ENCODE results near the gene FOXC2.

Gene FOXC2

DNA sequence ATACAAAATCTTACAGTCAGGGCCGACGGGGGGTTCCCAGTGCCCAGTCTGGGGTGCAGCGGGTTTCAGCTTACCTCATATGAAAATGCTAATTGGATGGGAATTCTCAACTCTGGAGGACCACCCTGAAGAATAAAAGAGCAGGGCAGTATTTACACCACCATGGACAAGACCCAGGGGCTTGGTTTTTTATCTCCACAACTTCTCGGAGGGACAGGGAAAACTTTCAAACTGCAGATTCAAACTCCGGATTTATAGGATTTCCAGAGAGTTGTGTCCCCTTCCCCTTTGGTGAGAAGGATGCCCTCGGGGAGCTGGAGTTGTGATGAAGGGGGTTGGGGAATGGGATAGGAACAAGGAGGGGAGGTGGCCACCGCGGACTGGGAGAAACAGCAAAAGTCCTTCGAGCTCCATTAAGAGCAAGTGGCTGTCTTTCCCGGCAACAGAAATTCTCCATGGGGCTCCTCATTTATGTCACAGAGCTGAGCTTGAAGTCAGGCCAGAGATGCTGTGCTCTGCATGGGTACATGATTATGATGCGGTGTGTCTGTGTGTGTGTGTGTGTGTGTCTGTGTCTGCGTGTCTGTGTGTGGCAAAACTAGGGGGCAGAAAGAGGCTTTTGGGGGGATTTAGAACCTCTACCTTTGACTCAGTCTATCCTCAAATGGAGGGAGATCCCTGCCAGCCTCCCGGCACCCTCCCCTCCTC is 27.4 kb downstream of the FOXC2 start:
- no peak for DNase-seq

DNA sequence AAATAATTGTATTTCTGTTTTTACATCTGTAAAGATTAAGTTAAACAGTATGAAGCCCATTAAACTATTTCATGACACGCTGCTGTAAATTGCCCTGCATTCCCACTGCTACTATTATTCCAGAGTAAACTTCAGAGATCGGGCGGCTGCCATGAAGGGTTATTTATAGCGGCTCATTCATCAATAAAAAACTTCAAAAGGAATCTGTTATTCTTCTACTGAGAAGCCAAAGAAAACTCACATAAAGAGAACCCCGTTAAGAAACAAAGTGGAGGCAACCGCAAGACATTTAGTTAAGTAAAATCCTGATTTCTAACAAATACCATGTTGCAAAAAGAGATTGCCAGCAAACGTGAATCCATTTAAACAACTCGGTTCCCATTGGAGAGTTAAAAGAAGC is 28.1 kb downstream of the FOXC2 start:
- no peak for DNase-seq

DNA sequence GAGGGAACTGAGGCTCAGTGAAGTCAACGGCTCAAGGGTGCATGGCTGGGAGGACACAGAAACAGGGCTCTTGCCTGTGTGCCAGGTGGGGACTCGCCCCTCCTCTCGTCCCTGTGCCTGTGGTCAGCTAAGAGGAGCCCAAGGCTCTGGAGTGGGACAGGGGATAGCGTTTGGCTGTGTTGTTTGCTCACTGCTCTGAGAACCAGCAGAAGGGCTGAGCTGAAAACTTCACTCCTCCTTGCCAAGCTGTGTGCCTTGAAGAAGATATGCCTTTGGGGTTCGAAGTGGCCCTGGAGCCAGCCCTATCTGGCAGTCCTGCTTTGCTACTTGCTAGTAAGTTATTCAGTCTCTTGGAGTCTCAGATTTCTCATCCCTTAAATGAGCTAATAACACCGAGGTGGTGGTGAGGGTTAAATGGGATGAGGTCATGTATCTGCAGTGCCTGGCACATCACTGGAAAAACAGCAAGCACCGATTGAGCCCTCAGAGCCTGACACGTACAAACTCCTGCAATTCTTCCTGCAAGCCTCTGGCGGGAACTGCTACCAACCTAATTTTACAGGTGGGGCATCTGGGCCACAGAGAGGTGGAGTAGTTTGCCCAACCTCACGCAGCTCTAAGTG is 29.5 kb downstream of the FOXC2 start:
- no peak for DNase-seq

DNA sequence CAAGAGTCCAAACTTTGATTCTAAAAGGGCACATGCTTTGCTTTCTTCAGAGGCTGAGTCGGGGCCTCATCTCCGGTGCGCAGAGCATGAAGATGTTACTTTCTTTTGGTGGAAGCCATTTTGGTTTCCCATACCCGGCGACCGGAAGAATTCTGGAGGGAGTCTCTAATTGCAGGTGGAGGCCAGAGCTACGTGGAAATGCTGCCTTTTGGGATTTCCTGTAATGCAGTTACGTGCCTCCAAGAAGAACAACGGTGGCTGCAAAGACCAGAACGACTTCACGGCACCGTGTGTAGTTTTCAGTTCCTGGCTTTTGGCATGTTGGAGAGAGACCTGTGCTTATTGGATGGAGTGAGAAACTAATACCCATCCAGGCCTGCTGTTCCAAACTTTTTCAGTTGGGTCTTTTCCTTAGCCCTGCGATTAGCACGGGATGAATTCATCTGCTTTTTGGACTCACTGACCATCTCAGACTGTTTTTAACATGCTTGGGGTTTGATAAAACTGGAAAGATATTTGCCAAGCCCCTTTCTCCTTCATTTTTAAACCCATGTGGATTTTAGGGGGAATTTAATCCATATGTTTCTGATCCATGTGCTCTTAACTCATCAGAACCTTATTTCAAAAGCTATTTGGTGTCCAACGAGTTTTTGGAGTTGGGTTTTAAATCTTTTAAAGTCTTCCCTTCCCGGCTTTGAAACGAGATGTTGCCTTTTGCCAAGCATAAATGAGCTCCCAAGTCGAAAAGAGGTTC is 30.7 kb downstream of the FOXC2 start:
- no peak for DNase-seq

DNA sequence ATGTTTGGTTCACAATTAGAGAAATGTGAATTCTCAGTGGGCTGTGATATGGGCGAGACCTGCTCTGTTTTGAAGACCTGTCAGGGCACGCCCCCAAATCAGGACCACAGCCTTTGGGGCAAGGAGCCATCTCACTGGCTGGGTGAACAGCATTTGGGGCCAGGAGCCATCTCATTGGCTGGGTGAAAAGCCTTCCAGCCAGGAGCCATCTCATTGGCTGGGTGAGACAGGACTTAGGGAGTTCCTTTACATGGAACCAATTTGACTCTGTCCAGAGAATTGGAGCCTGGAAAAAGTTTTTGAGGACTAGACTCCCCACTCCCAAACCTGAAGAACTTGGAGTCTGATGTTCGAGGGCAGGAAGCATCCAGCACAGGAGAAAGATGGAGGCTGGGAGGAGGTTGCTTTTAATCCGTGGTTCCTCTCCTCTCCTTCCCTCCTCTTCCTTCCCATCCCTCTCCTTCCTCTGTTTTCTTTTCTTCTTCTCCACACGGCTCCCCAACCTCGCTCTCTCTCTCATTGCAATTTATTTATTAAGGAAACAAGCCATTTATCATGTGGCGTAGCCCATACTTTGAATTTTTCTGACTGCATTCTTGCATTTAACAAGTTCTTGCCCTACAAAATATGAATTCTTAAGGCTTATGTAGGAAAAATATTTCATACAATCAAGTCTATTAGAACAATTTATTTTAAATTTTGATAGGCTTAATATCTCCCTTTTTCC is 31.4 kb downstream of the FOXC2 start:
- no peak for DNase-seq

DNA sequence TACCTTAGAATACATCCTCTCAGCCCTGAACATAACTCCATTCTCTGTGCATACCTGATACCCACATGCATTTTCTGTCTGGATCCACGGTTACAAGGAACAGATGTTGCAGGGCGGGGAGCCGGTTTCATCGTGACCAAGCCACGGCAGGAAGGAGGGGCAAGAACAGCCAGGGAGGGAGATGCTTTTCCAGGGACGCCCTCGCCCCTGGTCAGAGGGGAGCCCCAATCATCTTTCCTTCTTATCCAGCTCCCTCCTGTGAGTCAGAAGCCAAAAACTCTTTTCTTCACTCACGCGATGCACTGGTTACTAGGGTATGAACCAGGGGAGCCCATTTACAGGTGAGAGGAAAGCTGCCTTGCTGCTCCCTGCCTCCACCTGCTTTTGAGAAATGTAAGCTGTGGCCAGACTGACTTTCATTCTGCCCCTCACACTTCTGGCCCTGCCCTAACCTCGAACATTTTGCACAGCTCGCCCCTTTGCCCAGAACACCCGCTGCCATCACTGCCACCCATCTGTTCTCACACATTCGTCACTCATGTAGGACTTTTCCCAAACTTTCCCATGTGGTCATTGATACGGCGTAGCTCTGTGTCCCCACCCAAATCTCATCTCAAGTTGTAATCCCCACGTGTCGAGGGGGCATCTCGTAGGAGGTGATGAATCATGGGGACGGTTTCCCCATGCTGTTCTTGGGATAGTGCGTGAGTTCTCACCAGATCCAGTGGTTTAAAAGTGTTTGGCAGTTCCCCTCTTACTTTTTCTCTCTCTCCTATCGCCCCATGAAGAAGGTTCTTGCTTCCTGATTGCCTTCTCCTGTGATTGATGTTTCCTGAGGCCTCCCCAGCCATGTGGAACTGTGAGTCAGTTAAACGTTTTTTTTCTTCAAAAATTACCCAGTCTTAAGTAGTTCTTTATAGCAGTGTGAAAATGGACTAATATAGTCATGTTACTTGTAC is 32.3 kb downstream of the FOXC2 start:
- no peak for DNase-seq

DNA sequence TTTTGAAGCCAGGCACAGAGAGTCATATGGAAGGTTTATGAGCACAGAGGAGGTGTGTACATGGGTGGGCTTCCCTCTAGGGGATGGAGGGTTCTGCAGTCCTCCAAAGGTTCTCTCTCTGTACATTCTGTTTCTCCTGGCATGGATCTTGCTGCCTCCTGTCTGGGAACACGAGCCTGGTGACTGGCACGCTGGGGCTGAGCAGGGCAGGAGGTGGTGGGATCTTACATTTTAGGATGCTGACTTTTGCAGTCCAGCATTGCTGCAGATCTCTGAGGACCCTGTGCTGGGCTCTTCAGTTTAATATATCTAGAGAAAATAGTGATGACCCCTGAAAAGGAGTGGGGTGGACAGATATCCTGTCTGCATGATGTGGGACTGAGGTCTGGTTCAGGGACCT is 34.7 kb downstream of the FOXC2 start:
- DNase-seq, result no peak

DNA sequence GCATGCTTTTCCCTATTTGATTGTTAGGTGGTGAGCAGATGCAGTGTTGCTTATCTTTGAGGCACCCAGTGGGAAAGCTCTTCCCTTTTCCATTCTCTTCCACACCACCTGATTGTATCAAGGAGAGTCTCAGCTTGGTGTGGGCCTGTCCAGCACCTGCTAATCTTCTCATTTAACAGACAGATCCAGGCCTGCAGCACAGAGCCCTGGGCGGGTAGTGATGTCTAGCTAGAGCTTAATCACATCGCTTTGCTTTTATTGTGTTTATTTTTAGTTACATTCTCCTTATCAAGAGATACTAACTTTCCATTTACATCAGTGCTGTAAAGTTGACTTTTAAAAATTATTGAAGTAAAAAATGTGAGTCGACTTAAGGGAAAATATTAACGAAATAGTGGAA is 35.9 kb downstream of the FOXC2 start:
- DNase-seq, result no peak

DNA sequence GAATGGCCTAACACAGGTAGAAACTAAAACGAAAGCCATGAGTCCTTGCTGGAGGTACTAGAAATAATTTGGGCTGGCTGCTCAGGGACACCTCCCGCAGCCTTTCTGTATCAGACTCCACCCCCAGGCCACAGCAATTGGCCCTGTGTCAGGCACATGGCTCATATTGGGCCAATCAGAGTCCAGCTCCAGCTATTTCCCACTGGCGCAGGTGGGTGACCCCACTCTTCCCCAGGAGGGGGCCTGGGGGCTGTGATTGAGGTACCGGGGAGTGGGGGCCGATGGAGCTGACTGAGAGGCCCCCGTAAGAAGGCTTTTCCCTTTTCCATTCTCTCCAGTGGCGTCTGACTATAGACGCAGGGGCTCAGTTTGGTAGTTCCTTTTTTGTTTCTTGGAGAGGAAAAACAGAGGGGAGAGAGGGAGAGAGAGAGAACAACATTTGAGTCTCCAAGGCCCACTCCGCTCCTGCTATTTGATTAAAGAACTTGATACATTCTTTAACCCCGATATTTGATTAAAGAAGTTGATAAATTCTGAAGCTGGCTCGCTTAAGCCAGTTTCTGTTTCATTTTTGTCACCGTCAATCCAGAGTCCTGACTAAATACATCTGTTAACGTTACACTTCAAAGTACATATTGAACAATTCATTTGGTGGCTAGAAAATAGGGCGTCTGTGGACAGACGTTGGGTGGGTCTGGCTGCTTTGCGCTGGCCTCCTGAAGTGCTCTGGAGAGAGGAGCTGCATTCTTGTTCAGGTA is 38.0 kb downstream of the FOXC2 start:
- DNase-seq, result peak; percentile 32

DNA sequence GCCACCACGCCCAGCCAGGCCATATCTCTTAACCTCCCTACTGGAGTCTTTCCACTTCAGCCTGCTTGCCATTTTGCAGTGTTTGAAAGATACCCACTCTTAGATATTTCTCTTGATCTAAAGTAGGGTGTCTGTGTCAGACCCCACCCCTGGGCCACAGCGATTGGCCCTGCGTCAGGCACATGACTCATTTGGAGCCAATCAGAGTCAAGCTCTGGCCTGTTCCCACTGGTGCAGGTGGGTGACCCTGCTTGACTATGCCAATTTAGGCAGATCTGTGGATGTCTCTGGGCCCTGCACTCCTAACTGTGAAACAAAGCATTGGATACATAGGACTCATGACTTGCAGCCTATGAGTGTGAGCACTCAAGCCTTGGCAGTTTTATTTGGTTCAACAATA is 39.3 kb downstream of the FOXC2 start:
- DNase-seq, result no peak

DNA sequence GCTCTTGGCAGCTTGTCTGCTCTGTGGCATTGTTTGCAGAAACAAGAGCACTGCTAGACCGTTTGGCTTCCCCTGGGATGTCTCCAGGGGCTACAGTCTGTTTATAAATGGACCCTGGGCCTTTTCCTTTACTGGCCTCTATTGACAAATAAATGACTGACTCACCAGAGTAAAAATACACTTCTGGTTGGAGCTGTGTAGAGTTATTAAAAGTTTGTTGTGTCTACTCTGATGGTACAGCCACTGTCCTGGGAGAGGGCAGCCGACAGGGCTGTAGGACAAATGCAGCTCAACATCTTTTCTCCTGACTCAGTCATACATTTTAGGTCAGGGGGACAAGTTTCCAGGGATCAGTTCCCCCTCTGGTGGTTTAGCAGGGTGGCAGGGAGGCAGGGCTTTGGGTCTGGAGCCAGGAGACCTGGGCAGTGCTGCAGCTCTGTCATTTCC is 41.7 kb downstream of the FOXC2 start:
- no peak for DNase-seq

DNA sequence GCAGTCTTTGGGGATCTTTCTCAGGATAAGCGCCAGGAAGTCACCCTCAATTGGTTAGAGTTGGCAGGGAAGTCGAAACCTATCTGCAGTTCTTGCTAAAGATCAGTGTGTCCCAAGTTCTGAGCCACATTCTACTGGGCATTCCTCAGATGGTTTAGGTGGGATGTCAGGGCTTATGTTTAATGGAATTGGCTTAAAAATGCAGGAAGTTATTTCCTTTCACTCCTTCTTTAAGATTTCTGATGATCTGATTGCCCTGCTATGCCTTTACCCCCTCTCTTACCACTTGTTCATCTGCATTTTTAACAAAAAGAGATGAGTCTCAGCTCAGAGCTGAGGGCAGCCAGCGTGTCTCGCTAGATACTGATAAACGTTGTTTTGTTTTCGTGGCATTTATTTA is 42.5 kb downstream of the FOXC2 start:
- DNase-seq, result no peak

DNA sequence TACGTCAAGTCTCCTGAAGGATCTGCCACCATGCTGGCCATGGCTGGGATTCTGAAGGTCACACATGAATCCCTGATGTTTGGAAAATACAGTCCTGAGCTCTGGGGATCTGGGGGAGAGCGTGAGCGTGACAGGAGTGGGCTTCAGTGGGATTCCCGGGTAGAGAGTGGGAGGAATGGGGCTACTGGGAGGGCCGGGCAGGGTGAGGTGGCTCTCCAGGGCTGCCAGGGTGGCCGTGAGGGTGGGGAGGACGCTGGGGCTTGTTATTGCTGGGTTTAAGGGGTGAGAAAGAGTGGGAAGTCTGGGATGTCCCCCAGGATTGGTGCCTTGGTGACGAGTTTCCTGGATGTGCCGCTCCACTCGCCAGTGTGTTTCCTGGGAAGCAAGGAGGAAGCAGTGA is 43.0 kb downstream of the FOXC2 start:
- no peak for DNase-seq

DNA sequence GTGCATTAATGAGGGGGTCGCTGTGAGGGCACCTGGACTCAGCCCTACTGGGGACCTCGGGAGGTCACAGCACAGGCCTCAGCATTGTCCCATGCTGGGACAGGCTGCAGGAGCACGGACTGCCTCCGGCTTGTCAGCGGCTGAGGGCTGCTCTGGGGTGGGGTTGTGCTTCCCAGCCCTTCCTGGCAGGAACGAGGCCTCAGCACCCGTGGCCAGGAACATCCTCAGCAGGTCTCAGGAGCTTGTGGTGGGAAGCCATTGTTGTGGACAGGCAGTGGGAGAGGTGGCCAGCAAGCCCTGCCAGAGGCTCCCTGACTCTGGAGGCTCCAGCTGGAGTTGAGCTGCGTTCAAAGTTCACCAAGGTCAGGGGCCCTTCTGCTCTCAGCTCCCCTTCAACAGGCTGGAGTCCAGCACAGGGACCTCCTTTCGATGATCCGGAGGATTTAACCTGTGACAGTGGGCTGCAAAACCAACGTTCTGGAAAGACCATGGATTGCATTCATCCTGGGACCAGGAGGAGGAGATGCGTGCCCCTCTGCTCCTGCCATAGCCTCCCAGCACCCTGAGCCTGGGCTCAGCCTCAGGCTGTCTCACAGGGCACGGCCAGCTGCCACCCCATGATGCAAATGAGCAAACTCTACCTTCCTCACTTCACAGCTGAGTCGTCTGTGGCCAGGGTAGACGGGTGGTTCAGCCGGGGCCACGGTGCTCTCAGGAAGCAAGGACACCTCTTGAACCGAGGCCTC is 44.3 kb downstream of the FOXC2 start:
- DNase-seq, result no peak

DNA sequence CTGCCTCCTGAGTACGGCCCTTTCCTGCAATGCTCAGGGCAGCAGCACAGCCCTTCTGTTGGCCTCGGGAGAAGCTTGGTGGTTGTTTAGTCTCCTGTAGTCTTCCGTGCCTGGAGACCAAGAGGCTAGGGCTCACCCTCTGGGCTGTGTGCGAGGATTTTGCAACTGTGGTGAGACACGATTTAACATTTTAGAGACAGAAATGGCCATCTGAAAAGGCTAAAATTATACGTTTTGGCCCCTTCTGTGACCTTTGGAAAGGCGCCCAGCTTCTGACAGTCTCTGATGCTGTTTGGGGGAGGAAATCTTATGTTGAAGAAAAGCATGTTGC is 44.9 kb downstream of the FOXC2 start:
- no peak for DNase-seq

DNA sequence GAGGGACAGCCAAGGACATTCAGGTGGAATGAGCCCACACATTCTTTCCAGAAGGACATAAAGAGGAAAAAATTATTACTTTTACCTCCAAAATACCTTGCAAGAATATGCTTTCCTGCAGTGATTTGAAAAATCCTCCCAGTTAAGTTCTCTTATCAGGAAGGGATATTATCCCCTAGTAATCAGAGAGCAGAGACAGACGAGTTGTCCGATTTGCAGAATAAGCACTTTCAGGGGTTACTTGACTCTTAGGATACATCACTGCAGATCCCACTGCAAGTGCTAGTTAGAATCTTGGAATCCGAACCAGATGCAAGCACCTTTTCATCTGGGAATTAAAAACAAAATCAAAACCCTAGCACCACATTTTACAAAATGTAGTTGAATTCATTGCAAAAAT is 45.3 kb downstream of the FOXC2 start:
- no peak for DNase-seq

DNA sequence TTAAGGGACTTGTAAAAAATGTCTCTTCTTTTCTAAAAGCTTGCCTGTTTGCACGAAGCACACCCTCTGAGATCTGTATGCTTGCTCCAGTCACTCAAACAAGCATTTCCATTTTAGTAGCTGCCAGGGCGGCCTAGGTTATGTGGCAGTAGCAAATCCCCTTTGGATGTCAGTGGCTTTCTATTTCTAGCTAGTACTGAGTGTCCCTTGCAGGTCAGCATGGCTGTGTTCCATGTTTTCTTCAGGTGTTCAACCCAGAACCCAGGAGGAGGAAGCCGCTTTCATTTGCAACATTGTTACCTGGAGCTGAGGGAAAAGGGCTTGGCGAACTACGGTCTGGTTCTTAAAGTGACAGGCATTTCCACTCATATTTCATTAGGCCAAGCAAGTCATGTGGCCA is 48.1 kb downstream of the FOXC2 start:
- no peak for DNase-seq

DNA sequence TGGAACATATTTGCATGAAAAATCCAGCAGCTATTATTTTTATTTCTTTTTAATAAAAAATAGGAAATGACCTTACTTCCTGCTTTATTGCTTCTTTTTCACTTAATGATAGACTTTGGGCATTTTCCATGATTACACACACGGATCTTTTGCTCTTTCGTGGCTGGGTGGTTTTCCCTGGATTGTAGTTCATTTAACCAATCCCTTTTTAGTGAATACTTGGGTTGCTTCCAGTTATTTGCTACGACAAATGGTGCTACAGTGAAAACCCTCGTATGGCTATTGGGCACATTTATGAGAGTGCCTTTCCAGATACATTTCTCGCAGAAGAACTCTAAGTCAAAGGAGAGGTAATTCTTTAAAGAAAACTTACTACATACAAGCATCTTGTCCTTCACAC is 50.3 kb downstream of the FOXC2 start:
- no peak for DNase-seq

DNA sequence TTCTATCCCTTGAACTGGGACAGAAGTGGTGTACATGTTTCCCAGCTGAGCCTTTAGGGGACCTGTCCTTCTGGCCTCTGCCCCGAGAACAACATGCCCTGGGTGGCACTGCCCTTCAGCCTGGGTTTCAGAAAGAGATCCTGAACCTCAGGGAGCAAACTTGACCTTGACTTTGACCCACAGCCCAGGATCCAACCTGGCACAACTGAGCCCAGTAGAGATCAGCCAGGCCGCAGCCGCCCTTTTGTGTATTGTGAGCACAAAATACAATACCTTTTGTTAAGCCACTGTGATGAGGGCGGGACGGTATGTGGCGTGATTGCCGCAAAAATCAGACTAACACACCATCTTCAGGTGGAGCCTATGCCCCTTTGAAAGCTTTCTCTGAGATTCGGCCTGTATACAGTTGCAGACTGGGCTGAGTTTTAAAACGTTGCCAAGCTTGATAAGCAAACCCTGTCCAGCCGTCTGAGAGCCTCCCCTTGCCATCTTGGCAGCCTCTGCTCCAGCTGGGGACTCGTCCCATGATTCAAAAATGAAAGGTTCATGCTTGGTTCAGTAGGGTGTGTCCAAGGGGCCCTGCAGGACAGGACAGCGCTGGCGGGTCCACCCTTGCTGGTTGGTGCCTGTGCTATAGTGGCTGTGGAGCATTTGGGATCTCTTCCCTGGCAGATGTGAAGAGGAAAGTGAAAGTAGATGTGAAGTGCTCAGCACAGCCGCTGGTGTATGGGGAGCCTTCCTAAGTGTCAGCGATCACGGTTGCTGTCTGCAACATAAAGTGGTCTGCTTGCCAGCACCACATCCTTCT is 52.0 kb downstream of the FOXC2 start:
- DNase-seq, result no peak
